ENCODE results near the gene HAPSTR1.
A peak's percentile ranks its signal among the peaks of the same experiment; 100 is the strongest.

Gene HAPSTR1

DNA sequence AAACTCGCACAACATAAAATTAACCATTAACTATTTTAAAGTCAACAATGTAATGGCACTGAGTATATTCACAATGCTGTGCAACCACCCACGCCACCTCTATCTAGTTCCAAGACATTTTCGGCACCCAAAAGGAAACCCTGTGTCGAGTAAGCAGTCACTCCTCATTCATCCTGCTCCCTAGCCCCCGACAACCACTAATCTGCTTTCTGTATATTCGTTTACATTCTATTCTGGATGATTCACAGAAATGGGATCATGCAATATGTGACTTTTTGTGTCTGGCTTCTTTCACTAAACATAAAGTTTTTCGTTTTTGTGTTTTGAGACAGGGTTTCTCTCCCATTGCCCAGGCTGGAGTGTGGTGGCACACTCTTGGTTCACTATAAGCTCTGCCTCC is 42.2 kb upstream of the HAPSTR1 start (continued):
- TF ChIP-seq ZNF280D (tag by site-specific recombination; IDR thresholded peaks at IDR 0.05) = no peak

DNA sequence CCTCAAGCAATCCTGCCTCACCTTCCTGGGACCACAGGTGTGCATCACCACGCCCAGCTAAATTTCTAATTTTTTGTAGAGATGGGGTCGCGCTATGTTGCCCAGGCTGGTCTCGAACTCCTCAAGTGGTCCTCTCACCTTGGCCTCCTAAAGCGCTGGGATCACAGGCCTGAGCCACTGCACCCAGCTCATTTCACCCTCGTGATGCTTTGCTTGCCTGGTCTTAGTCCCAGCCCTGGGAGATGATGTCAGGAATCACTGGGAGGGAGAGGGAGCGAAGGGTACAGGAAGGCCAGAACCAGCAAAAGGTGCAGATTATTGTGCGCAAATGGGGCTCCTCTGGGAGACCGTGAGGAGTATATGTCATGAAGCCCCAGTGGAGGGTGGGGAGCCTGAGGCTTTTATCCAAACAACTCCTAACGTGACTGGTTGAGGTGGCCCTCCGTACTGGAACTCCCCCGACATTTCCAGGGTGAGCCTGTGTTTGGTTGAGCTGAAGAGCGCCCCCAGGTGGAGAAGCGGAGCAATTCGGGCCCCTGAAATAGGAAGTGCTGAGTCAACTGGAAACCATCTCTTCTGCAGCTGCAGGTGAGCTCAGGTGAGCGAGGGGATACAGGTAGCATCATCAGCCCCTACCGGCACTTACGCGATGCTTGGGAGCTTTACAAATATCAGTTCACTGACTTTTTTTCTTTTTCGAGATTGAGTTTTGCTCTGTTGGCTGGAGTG is 41.2 kb upstream of the HAPSTR1 start:
- TF ChIP-seq SETDB1 (IDR thresholded peaks at IDR 0.05; ENCODE audit: insufficient read length, low read length) (no peak), ZEB2 (tag by site-specific recombination; IDR thresholded peaks at IDR 0.05) (peak; percentile 54)
- Histone ChIP-seq H3K36me3 (ENCODE audit: control insufficient read depth in 2 of 2, insufficient read depth in 1 of 2, low read length in 2 of 2) (no peaks in the 10 kb centered on the region), H3K4me1 (ENCODE audit: control insufficient read depth, insufficient read depth, low read length) (peaks cover 6% of the 10 kb centered on the region), H3K9me3 (ENCODE audit: control insufficient read depth, insufficient read depth, low read depth, low read length) (no peaks in the 10 kb centered on the region), H3K27ac (ENCODE audit: extremely low read depth, low read depth, low read length) (no peak overlapping the region), H3K4me3 (ENCODE audit: low read depth, low read length) (no peak overlapping the region)
- ChIA-PET CTCF (interaction anchor here (0.5 to 2.0 kb wide), 21 partner anchors 9 to 1205 kb away, joined by 3 to 12 read pairs (median 4); partner anchors contain the start of gene HAPSTR1), POLR2A (interaction anchor here (0.9 kb wide), 1 partner anchor 41 kb away, joined by 4 read pairs; the partner anchor contains the start of gene HAPSTR1)

GRCh38 chr16:9053006-9053601 is 38.3 kb upstream of the HAPSTR1 start:
- H3K4me1 ChIP-seq (ENCODE audit: control insufficient read depth, insufficient read depth, low read length) = peaks cover 3% of the 10 kb centered on the region
- H3K4me3 ChIP-seq (ENCODE audit: low read depth, low read length) = no peak overlapping the region
- no peaks in the 10 kb centered on the region for H3K9me3 ChIP-seq (ENCODE audit: control insufficient read depth, insufficient read depth, low read depth, low read length)
- POLR2A ChIA-PET = interaction anchor here (2.0 kb wide), 1 partner anchor 38 kb away, joined by 7 read pairs; the partner anchor contains the start of gene HAPSTR1
- H3K27ac ChIP-seq (ENCODE audit: extremely low read depth, low read depth, low read length) = no peak overlapping the region
- CTCF ChIA-PET = interaction anchor here (0.7 to 1.1 kb wide), 2 partner anchors 19 to 60 kb away, joined by 3 to 4 read pairs; no protein-coding TSS in a partner anchor
- no peaks in the 10 kb centered on the region for H3K36me3 ChIP-seq (ENCODE audit: control insufficient read depth in 2 of 2, insufficient read depth in 1 of 2, low read length in 2 of 2)
- TF ChIP-seq ZNF488 (tag by site-specific recombination; IDR thresholded peaks at IDR 0.05) (no peak), SP3 (tag by site-specific recombination; IDR thresholded peaks at IDR 0.05) (peak; percentile 63), SP2 (tag by site-specific recombination; IDR thresholded peaks at IDR 0.05) (peak; percentile 52), PRDM10 (tag by site-specific recombination; IDR thresholded peaks at IDR 0.05) (peak; percentile 80), YY1 (tag by site-specific recombination; IDR thresholded peaks at IDR 0.05) (0 out of 2 replicates have a peak, but pooled peaks have one; percentile 17), ZBTB20 (tag by site-specific recombination; IDR thresholded peaks at IDR 0.05) (peak; percentile 68; the same call in 1 of the 2 replicates), ZNF76 (tag by site-specific recombination; IDR thresholded peaks at IDR 0.05; ENCODE audit: borderline replicate concordance, low read depth) (peak; percentile 83), ZNF184 (tag by site-specific recombination; IDR thresholded peaks at IDR 0.05) (no peak), KLF10 (tag by site-specific recombination; IDR thresholded peaks at IDR 0.05) (peak; percentile 31; the same call in 1 of the 2 replicates), ZNF341 (tag by site-specific recombination; IDR thresholded peaks at IDR 0.05; ENCODE audit: low read depth) (peak; percentile 80), INSM2 (tag by site-specific recombination; IDR thresholded peaks at IDR 0.05) (peak; percentile 78)
- TF ChIP-seq, protein P1, sequence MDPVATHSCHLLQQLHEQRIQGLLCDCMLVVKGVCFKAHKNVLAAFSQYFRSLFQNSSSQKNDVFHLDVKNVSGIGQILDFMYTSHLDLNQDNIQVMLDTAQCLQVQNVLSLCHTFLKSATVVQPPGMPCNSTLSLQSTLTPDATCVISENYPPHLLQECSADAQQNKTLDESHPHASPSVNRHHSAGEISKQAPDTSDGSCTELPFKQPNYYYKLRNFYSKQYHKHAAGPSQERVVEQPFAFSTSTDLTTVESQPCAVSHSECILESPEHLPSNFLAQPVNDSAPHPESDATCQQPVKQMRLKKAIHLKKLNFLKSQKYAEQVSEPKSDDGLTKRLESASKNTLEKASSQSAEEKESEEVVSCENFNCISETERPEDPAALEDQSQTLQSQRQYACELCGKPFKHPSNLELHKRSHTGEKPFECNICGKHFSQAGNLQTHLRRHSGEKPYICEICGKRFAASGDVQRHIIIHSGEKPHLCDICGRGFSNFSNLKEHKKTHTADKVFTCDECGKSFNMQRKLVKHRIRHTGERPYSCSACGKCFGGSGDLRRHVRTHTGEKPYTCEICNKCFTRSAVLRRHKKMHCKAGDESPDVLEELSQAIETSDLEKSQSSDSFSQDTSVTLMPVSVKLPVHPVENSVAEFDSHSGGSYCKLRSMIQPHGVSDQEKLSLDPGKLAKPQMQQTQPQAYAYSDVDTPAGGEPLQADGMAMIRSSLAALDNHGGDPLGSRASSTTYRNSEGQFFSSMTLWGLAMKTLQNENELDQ (tag by site-specific recombination; IDR thresholded peaks at IDR 0.05; ENCODE audit: low read depth) = no peak

Data from HEK293 (cell line).